GM21528 (cell line): Measurements from ENCODE around the gene PDCD4.

Experiments used
- ATAC-seq: cut with Tn5 transposase; IDR thresholded peaks from one replicate; pipeline ENCODE4 v1.9.1; 2021; ENCODE audit warnings: mild to moderate bottlenecking, moderate library complexity; ENCODE audit not compliant: unreplicated experiment, low FRiP score

Gene PDCD4

DNA sequence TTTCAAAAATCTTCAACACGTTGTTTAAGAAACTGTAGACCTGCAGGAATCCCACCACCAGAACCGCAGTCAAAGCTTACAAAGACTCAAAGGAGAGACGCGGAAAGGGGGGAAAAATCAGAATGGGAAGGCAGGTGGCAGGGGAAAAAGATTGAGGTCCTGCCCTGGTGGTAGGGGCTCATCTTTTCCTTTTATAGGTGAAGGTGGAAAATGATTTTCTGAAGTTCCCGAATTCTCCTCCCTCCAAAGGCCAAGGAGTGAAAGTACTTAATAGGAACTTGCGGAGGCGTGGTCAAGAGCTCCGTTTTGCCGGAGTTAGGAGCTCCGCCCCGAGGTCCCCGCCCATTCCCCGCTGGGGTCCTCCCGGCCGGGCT, 46.5 kb downstream of the PDCD4 start:
- no peak for ATAC-seq

GRCh38 chr10:110918643-110919348, 47.1 kb downstream of the PDCD4 start, which contains the start of gene BBIP1:
Gene BBIP1, minus strand, starts transcription at chr10:110919180. Its CDS starts 1,023 bp downstream, at chr10:110918157.
- ATAC-seq: peak; percentile 87

- peak; percentile 8 for ATAC-seq
Observed at GRCh38 chr10:110919349-110919931, 47.7 kb downstream of the PDCD4 start, which contains the start of gene SHOC2. Gene SHOC2, plus strand, starts transcription at chr10:110919604. Its CDS starts 44,755 bp downstream, at chr10:110964359.

DNA sequence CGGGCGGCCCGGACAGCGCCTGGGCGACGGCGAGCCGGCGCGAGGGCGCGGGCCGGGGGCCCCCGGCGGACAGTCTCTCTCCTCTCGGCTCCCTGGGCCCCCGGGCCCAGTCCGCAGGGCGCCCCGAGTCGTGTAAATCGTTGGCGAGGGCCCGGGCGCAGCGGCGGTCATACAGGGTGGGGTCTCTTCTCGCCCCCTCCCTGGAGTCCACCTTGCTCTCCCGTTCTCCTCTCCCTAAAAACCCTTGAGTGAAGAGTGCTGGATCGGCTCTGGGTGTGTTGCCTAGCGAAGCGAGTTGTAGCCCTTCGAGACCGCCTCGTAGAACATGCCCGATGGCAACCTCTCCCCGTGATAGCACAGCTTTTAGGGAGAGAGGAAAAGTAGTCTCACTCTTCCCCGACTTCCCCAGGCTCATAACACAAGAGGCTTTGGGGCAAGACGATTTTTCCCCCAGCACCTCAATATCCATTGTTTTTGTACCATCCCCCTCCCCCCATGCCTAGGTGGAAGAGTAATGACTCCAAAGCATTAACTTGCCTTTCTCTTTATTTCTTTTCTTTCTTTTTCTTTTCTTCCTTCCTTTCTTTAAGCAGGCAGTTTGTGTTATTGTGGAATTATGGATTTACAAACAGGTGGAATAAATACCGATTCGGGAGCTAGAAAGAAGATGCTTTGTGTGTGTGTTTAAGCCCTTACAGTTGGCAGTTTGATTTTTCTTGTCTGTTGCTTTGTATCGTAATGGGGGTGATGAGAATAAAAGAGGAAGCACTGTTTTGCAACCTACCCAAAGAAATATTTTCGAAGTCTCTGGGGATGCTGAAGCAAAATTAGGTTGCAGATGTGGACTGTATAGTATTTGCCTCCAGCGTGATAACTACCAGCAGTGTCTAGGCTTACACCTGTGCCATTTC, 48.5 kb downstream of the PDCD4 start:
- peak; percentile 24 for ATAC-seq

- ATAC-seq: peak; percentile 24
Observed at GRCh38 chr10:110923856-110924493, 52.2 kb downstream of the PDCD4 start.

DNA sequence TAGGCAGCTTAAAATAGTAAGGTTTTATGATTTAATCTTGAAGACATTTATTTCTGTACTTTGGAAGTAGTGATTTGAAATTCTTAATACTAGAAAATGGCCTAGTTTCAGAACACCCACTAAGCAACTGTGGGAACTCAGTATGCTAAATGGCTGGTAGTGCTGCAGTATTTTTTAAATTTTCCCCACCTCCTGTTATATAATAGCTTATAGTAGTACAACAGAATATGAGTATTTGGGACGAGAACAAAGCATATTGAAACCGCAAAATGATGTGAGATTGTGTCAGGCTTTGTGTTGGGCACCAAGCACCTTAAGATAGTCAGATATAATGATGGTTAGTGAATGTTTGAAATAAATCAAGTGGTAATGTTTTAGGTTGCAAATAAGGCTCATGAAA, 55.7 kb downstream of the PDCD4 start:
- no peak for ATAC-seq

DNA sequence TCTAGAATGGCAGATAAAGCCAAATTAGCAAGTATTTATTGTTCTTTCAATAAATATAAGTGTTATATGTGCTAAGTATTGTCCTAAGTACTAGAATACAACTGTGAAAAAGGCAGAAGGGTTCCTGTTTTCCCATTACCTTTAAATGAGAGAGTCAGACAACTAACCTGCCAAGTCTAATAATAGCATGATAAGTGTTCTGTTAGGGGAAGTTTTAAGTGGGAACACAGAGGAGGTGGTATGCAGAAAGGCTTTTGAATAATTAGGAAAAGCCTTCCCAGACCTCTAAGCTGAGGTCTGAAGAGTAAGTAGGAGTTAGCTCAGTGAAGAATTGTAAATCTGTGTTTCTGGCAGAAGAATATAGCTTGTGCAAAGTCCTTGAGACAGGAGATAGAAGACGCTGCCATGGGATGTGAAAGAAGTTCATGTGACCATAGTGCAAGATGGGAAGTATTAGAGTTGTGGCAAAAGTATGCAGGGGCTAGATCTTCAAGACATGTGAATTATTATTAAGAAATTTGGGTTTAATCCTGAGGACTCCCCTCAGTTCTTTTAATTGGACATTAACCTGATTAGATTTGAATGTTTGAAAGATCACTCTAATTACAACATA, 60.1 kb downstream of the PDCD4 start:
- no peak for ATAC-seq

DNA sequence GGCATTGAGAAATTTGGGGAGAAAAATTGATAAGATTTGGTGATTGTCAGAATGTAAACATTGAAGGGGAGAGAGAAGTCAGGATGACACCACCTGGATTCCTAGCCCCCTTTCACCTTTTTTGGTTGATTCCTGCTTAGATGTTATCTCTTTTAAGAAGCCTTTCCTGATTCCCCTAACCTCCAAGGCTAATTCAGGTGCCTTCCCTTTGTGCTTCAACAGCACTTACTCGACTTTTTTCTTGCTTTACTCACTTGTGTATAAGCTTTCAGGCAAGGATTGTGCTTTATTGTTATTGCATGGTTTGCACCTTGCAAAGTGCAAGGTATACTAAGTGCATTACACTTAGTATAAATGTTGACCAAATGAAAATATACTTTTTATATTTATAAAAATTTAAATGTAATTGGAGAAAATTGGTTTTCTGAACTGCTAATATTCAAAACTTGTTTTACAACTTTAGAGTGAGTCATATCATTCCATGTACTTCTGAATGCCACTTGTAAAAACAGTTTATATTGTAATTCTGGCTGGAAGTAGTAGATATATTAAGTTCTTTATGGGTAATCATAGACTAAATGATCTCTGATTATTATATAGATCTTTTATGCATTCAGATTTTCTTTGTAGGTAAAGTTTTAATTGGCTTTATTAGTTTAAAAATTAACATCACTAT, 60.9 kb downstream of the PDCD4 start:
- no peak for ATAC-seq

DNA sequence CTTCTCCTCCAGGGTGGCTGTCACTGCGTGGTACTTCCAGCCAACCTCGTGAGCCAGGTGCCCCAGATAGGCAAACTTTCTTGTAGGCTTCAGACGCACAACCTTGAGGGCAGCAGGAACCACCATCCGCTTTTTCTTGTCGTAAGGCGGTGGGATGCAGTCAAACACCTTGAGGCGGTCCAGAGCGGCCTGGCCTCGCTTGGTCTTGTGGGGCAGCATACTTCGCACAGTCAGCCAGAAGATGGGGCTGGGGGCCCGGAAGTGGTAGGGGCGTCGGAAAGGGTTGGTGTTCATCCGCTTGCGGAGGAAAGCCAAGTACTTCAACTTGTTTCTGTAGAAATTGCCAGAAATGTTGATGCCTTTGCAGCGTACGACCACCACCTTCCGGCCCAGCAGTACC, 65.0 kb downstream of the PDCD4 start:
- no peak for ATAC-seq

DNA sequence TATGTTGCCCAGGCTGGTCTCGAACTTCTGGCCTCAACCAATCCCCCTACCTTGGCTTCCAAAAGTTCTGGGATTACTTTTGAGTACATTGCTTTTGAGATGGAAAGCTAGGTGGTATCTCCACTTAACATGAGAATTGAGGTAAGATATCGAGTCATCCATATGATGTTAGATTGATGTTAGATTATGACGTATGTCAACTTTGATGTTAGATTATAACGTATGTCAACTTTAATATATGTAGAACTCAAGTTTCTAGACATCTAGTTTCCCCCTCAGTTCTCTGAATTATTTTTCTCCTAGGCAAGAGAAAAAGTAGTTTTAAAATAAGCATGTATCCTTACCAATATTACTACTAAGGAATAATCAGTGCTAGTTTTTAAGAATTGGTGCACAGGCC, 67.7 kb downstream of the PDCD4 start:
- no peak for ATAC-seq

- ATAC-seq: no peak
Observed at GRCh38 chr10:110944792-110945396, 73.2 kb downstream of the PDCD4 start.

- no peak for ATAC-seq
Observed at GRCh38 chr10:110946496-110946895, 74.8 kb downstream of the PDCD4 start.

GRCh38 chr10:110947061-110947595, 75.4 kb downstream of the PDCD4 start:
- no peak for ATAC-seq
